T-cell (primary cell): Measurements from ENCODE around the gene ZDHHC14. TPM values are rescaled to one million over a fixed set of nuclear protein-coding genes. Genes with fewer than 3 reads are reported as not detected.

Source experiments
- ATAC-seq, 4 experiments: fragments of 200-7000 bp in 3 of 4; fragments of 150-1000 bp in 1 of 4; cut with Tn5 transposase; replicated peaks in 1 of 4; 1 replicate in 3 of 4; 2 replicates in 1 of 4; pipeline ENCODE4 v1.10.0; 2021; ENCODE audit warnings: moderate library complexity in 3 of 4, mild to moderate bottlenecking in 2 of 4, moderate number of reproducible peaks in 1 of 4
- CTCF ChIA-PET, 2 donors: fragments of 300-600 bp; sonication (Branson Sonifier 250); formaldehyde crosslinking; loops; one replicate each; lab custom pipeline; 2022; ENCODE audit warnings: antibody characterized with exemption in 2 of 2; lab: Charles Lee
- POLR2A ChIA-PET, 2 donors: fragments of 300-600 bp; sonication (Branson Sonifier 250); formaldehyde crosslinking; loops; one replicate each; lab custom pipeline; 2022; ENCODE audit warnings: antibody characterized with exemption in 2 of 2; lab: Charles Lee
- DNase-seq, 35 experiments: peaks; one replicate each; pipeline versions ENCODE4 v3.0.0 to v3.0.0-alpha.2; 2013 to 2023
- H3K27ac ChIP-seq: one replicate; pipeline ENCODE4 v1.5.1; 2013; ENCODE audit warnings: low read length
- H3K27me3 ChIP-seq, 2 experiments: replicated peaks in 1 of 2; 1 replicate in 1 of 2; 2 replicates in 1 of 2; pipeline versions ENCODE4 v1.6.1 to v1.7.0; 2013; ENCODE audit warnings: low read length in 1 of 2, mixed read lengths in 1 of 2; ENCODE audit not compliant: control insufficient read depth in 2 of 2, insufficient read depth in 2 of 2; ENCODE audit errors: extremely low read depth in 1 of 2
- H3K36me3 ChIP-seq, 2 donors: 1 replicate in 1 of 2; 2 replicates in 1 of 2; pipeline versions ENCODE4 v1.6.1 to v1.7.0; 2013; ENCODE audit warnings: low read length in 1 of 2; ENCODE audit not compliant: control insufficient read depth in 2 of 2, insufficient read depth in 1 of 2; ENCODE audit errors: extremely low read depth in 1 of 2
- H3K4me1 ChIP-seq, 2 experiments: 1 replicate in 1 of 2; 2 replicates in 1 of 2; pipeline versions ENCODE4 v1.6.1 to v1.7.0; 2013; ENCODE audit warnings: low read length in 2 of 2, mixed read lengths in 1 of 2; ENCODE audit not compliant: insufficient read depth in 2 of 2, control insufficient read depth in 1 of 2; ENCODE audit errors: extremely low read depth in 1 of 2
- H3K4me3 ChIP-seq, 2 donors: 1 replicate in 1 of 2; 2 replicates in 1 of 2; pipeline versions ENCODE4 v1.5.1 to v1.7.0; 2013; ENCODE audit warnings: mild to moderate bottlenecking in 2 of 2, low read length in 1 of 2, moderate library complexity in 1 of 2; ENCODE audit not compliant: control insufficient read depth in 1 of 2; ENCODE audit errors: extremely low read depth in 1 of 2
- H3K9me3 ChIP-seq: 2 replicates; pipeline ENCODE4 v1.7.0; 2013
- H3K27ac Mint-ChIP-seq, 2 donors: one replicate each; pipeline ENCODE4 v1.8.0; 2020 to 2021; ENCODE audit warnings: mild to moderate bottlenecking in 2 of 2, mixed read lengths in 2 of 2
- H3K27me3 Mint-ChIP-seq, 2 donors: one replicate each; pipeline ENCODE4 v1.8.0; 2021 to 2022; ENCODE audit warnings: mixed read lengths in 2 of 2
- H3K36me3 Mint-ChIP-seq: one replicate; pipeline ENCODE4 v1.8.0; 2021; ENCODE audit warnings: mixed read lengths
- H3K4me1 Mint-ChIP-seq, 3 donors: one replicate each; pipeline ENCODE4 v1.8.0; 2020 to 2022; ENCODE audit warnings: mixed read lengths in 3 of 3, mild to moderate bottlenecking in 1 of 3
- H3K4me3 Mint-ChIP-seq, 3 donors: one replicate each; pipeline ENCODE4 v1.8.0; 2020 to 2022; ENCODE audit warnings: mild to moderate bottlenecking in 3 of 3, mixed read lengths in 3 of 3, moderate library complexity in 3 of 3
- H3K9me3 Mint-ChIP-seq, 3 donors: one replicate each; pipeline ENCODE4 v1.8.0; 2020 to 2022; ENCODE audit warnings: mixed read lengths in 3 of 3
- WGBS: methylation state at CpG from one replicate; pipeline ENCODE4 v1.1.5; 2013; ENCODE audit warnings: missing lambda C conversion rate; ENCODE audit not compliant: insufficient coverage; 5-methylcytosine and 5-hydroxymethylcytosine counted together
- total RNA-seq, 35 experiments: library from RNA in 6 of 35; stranded (reverse) in 6 of 35; fragments of 120-200 nt in 1 of 35; gene quantifications; one replicate each; pipeline versions ENCODE4 v1.2.1 to v1.2.4 and lab custom pipeline; 2013 to 2026

ZDHHC14 gene
- total RNA-seq, 5 donors from 2014 or later (not counting 1 experiment from before 2014, with no cell fraction given) = 2.1 to 3.7 (median 2.6) TPM

DNA sequence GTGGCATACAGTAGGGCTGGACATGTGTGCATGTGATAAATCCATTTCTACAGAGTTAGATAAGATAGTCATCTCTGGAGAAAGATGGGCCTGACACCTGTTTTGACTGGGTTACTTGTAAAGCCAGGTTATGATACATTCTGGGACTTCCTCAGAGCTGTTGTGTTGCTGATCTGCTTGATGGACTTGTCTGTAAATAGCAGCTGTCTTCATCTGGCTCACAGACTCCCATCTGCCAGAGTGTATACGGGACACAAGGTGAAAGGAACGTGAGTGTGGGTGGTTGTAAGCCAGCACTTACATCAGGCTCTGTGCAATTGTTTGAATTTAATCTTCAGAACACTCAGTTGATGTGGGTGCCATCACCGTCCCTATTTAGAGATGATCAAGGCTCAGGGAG, 49.8 kb downstream of the ZDHHC14 start:
- Mint-ChIP-seq H3K9me3 (no peaks in the 10 kb centered on the region), H3K4me1 (peaks cover 0 to 8% (median 5%) of the 10 kb centered on the region in 3 donors), H3K27ac (no peak overlapping the region), H3K27me3 (no peaks in the 10 kb centered on the region), H3K4me3 (no peak overlapping the region), H3K36me3 (no peaks in the 10 kb centered on the region)
- H3K27ac ChIP-seq = no peak overlapping the region
- H3K9me3 ChIP-seq = no peaks in the 10 kb centered on the region
- H3K36me3 ChIP-seq = no peaks in the 10 kb centered on the region
- no peak for ATAC-seq
- no peaks in the 10 kb centered on the region for H3K4me1 ChIP-seq
- no peak overlapping the region for H3K4me3 ChIP-seq
- no peak for DNase-seq
- H3K27me3 ChIP-seq = no peaks in the 10 kb centered on the region
- ChIA-PET CTCF (no interaction called here), POLR2A (no interaction called here)
- no CpG with 5 or more reads among the region's 3 CpGs for WGBS

DNA sequence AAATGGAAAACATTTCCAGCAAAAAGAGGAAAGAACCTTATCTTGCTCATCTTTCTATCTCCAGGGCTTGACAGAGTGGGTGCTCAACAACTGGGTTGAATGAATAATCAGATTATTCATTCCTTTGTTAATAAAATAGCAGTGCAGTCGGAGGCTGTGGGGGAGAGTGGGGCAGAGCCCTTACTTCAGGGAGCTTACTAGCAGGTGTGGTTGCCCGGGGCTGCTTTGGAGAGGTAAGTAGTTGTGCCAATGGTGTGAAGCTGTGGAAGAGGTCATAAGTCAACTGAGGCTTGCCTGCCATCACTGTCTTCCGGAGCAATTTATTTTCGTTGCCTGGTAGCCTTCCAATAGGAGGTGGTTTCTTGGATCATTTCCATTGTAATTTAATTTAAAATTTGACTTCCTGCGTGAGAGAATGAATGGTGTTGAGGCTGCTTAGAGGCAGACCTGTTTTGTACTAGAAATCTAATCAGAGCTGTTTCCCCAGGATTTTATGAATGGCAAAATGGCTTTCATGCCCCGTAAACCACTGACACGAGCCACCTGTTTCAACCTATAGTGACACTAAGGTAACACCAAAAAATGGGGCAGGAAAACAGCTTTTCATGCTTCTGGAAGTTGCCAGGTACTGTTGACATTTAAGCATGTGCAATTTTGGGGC, 51.4 kb downstream of the ZDHHC14 start:
- 92% methylated on average over 4 of the region's 7 CpGs for WGBS
- ATAC-seq (no peak), DNase-seq (no peak)
- Histone ChIP-seq H3K36me3 (no peaks in the 10 kb centered on the region), H3K4me1 (no peaks in the 10 kb centered on the region), H3K27ac (no peak overlapping the region), H3K4me3 (no peak overlapping the region), H3K9me3 (no peaks in the 10 kb centered on the region), H3K27me3 (peaks cover 0 to 4% of the 10 kb centered on the region in 2 experiments)
- H3K4me1 Mint-ChIP-seq = peaks cover 0 to 8% (median 5%) of the 10 kb centered on the region in 3 donors
- no peaks in the 10 kb centered on the region for H3K36me3 Mint-ChIP-seq
- H3K4me3 Mint-ChIP-seq = no peak overlapping the region
- H3K9me3 Mint-ChIP-seq = no peaks in the 10 kb centered on the region
- H3K27me3 Mint-ChIP-seq = peaks cover 0 to 8% of the 10 kb centered on the region in 2 donors
- no peak overlapping the region for H3K27ac Mint-ChIP-seq
- ChIA-PET POLR2A (no interaction called here), CTCF (interaction anchor here in 1 of 2 donors (0.5 kb wide), 1 partner anchor 18 kb away, joined by 4 read pairs; no protein-coding TSS in a partner anchor)

DNA sequence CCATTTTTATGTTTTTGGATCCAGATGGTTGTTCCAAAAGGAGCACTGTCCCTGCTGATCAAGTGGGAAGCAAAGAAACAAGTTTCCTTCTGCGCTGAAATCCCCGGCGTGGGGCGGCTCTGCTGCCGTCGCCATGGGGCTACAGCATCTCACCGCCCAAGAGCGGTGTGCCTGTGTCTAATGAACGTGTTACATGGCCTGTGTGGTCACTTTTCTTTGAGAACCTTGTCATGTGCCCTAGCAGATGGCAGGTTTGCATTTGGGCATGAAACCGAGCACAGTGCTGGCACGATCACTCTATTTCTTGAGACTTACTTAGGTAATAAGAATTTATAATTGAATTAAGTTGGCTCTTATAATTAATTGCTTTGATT, 51.9 kb downstream of the ZDHHC14 start:
- H3K36me3 Mint-ChIP-seq = no peaks in the 10 kb centered on the region
- H3K4me3 ChIP-seq = no peak overlapping the region
- no peak overlapping the region for H3K4me3 Mint-ChIP-seq
- ATAC-seq = no peak
- H3K4me1 Mint-ChIP-seq = peaks cover 0 to 8% (median 5%) of the 10 kb centered on the region in 3 donors
- H3K4me1 ChIP-seq = no peaks in the 10 kb centered on the region
- no peak overlapping the region for H3K27ac ChIP-seq
- CTCF ChIA-PET = interaction anchor here in 1 of 2 donors (0.5 kb wide), 1 partner anchor 17 kb away, joined by 4 read pairs; no protein-coding TSS in a partner anchor
- peaks cover 0 to 8% of the 10 kb centered on the region in 2 donors for H3K27me3 Mint-ChIP-seq
- no peak for DNase-seq
- no peak overlapping the region for H3K27ac Mint-ChIP-seq
- 93% methylated on average over 9 of the region's 11 CpGs for WGBS
- no peaks in the 10 kb centered on the region for H3K36me3 ChIP-seq
- no peaks in the 10 kb centered on the region for H3K9me3 Mint-ChIP-seq
- H3K9me3 ChIP-seq = no peaks in the 10 kb centered on the region
- POLR2A ChIA-PET = no interaction called here
- peaks cover 0 to 4% of the 10 kb centered on the region in 2 experiments for H3K27me3 ChIP-seq

DNA sequence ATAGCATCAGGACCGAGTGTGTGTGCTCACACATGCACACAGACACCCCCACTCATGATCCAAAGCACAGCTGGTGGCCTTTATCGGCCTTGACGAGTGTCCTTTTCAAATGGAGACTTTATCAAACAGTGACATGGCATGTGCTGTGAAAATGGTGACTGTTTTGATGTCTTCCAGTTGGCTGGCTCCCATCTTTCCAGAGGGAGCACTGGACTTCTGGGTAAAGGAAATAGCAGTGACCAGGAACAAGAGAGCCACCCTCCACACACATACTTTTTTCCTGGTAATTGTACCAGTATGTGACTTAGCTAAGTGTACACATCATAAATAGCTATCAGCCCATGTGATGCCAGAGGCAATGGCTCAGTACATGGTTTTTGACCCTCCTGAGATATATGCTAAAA, 52.7 kb downstream of the ZDHHC14 start:
- Histone ChIP-seq H3K4me3 (no peak overlapping the region), H3K9me3 (no peaks in the 10 kb centered on the region), H3K4me1 (no peaks in the 10 kb centered on the region), H3K27ac (no peak overlapping the region), H3K36me3 (no peaks in the 10 kb centered on the region), H3K27me3 (peaks cover 0 to 4% of the 10 kb centered on the region in 2 experiments)
- no peak for DNase-seq
- ChIA-PET CTCF (no interaction called here), POLR2A (no interaction called here)
- Mint-ChIP-seq H3K9me3 (no peaks in the 10 kb centered on the region), H3K27ac (no peak overlapping the region), H3K4me3 (no peak overlapping the region), H3K27me3 (peaks cover 0 to 8% of the 10 kb centered on the region in 2 donors), H3K36me3 (no peaks in the 10 kb centered on the region), H3K4me1 (peaks cover 0 to 7% (median 4%) of the 10 kb centered on the region in 3 donors)
- no peak for ATAC-seq
- WGBS = no CpG with 5 or more reads among the region's 3 CpGs

GRCh38 chr6:157434349-157435033, 53.5 kb downstream of the ZDHHC14 start:
- ChIA-PET POLR2A (no interaction called here), CTCF (interaction anchor here in 1 of 2 donors (0.8 kb wide), 1 partner anchor 13 kb away, joined by 3 read pairs; no protein-coding TSS in a partner anchor)
- no peak overlapping the region for H3K27ac Mint-ChIP-seq
- DNase-seq (no peak), ATAC-seq (no peak)
- peaks cover 0 to 4% of the 10 kb centered on the region in 2 experiments for H3K27me3 ChIP-seq
- WGBS = 89% methylated on average over 13 of the region's 13 CpGs
- no peaks in the 10 kb centered on the region for H3K9me3 ChIP-seq
- no peak overlapping the region for H3K27ac ChIP-seq
- H3K27me3 Mint-ChIP-seq = peaks cover 0 to 8% of the 10 kb centered on the region in 2 donors
- no peaks in the 10 kb centered on the region for H3K36me3 ChIP-seq
- H3K4me1 ChIP-seq = no peaks in the 10 kb centered on the region
- no peaks in the 10 kb centered on the region for H3K4me1 Mint-ChIP-seq
- no peaks in the 10 kb centered on the region for H3K36me3 Mint-ChIP-seq
- H3K4me3 ChIP-seq = no peak overlapping the region
- H3K9me3 Mint-ChIP-seq = no peaks in the 10 kb centered on the region
- no peak overlapping the region for H3K4me3 Mint-ChIP-seq

GRCh38 chr6:157436219-157436943, 55.4 kb downstream of the ZDHHC14 start:
- Mint-ChIP-seq H3K4me3 (no peak overlapping the region), H3K4me1 (no peaks in the 10 kb centered on the region), H3K36me3 (no peaks in the 10 kb centered on the region), H3K27ac (no peak overlapping the region), H3K27me3 (peaks cover 0 to 8% of the 10 kb centered on the region in 2 donors), H3K9me3 (no peaks in the 10 kb centered on the region)
- Histone ChIP-seq H3K27me3 (peaks cover 0 to 4% of the 10 kb centered on the region in 2 experiments), H3K4me3 (no peak overlapping the region), H3K9me3 (no peaks in the 10 kb centered on the region), H3K27ac (no peak overlapping the region), H3K4me1 (no peaks in the 10 kb centered on the region), H3K36me3 (no peaks in the 10 kb centered on the region)
- POLR2A ChIA-PET = no interaction called here
- DNase-seq (no peak), ATAC-seq (no peak)
- 82% methylated on average over 13 of the region's 13 CpGs for WGBS
- CTCF ChIA-PET = no interaction called here
